Measurements from ENCODE around the gene XCR1. TPM values are rescaled to one million over a fixed set of nuclear protein-coding genes. Genes with fewer than 3 reads are reported as not detected.
A peak's percentile ranks its signal among the peaks of the same experiment; 100 is the strongest.

Gene XCR1
- total RNA-seq, 1 experiment from 2014 or later = not detected

DNA sequence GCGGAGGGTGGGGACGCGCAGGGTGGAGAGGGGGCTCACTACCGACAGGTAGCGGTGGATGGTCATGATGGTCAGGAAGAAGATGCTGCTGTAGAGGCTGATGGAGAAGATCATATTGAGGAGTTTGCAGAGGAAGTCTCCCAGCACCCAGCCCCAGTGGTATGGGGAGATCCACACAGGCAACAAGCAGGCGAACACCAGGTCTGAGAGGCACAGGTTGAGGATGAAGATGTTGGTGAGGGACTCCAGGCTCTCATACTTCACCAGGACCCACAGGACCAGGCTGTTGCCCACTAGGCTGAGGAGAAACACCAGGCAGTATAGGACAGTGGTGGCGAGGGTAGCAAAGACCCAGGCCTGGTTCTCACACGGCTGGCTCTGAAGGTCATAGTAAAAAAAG lies 5.8 kb downstream of the XCR1 start:
- ChIA-PET CTCF (no interaction called here), POLR2A (no interaction called here)
- Mint-ChIP-seq H3K4me1 (ENCODE audit: insufficient read depth, unreplicated experiment) (no peaks in the 10 kb centered on the region), H3K27ac (ENCODE audit: low read depth, unreplicated experiment) (no peak overlapping the region), H3K4me3 (ENCODE audit: unreplicated experiment) (no peak overlapping the region), H3K27me3 (ENCODE audit: insufficient read depth, unreplicated experiment) (no peaks in the 10 kb centered on the region), H3K9me3 (ENCODE audit: unreplicated experiment) (no peaks in the 10 kb centered on the region), H3K36me3 (ENCODE audit: insufficient read depth, unreplicated experiment) (no peaks in the 10 kb centered on the region)
- TF ChIP-seq CTCF (IDR thresholded peaks at IDR 0.05; ENCODE audit: unreplicated experiment) = no peak
- BruUV-seq (replicated peaks) = no TSS peak
- intact Hi-C loops (cut with micrococcal nuclease) = no loop called here
- no peak for DNase-seq (ENCODE audit: unreplicated experiment)

- no peaks in the 10 kb centered on the region for H3K36me3 Mint-ChIP-seq (ENCODE audit: insufficient read depth, unreplicated experiment)
- intact Hi-C loops (cut with micrococcal nuclease) = no loop called here
- no TSS peak for BruUV-seq (replicated peaks)
- no peak for TF ChIP-seq CTCF (IDR thresholded peaks at IDR 0.05; ENCODE audit: unreplicated experiment)
- no peaks in the 10 kb centered on the region for H3K4me1 Mint-ChIP-seq (ENCODE audit: insufficient read depth, unreplicated experiment)
- no peak for DNase-seq (ENCODE audit: unreplicated experiment)
- H3K9me3 Mint-ChIP-seq (ENCODE audit: unreplicated experiment) = no peaks in the 10 kb centered on the region
- H3K27me3 Mint-ChIP-seq (ENCODE audit: insufficient read depth, unreplicated experiment) = no peaks in the 10 kb centered on the region
- ChIA-PET POLR2A (no interaction called here), CTCF (interaction anchor here (0.9 kb wide), 1 partner anchor 83 kb away, joined by 3 read pairs; no protein-coding TSS in a partner anchor)
- H3K27ac Mint-ChIP-seq (ENCODE audit: low read depth, unreplicated experiment) = no peak overlapping the region
- H3K4me3 Mint-ChIP-seq (ENCODE audit: unreplicated experiment) = no peak overlapping the region
Measured at GRCh38 chr3:46020766-46021510, 6.3 kb downstream of the XCR1 start.

- CTCF ChIA-PET = interaction anchor here (0.6 to 0.9 kb wide), 2 partner anchors 81 to 151 kb away, joined by 3 read pairs; no protein-coding TSS in a partner anchor
- Mint-ChIP-seq H3K9me3 (ENCODE audit: unreplicated experiment) (no peaks in the 10 kb centered on the region), H3K4me3 (ENCODE audit: unreplicated experiment) (no peak overlapping the region), H3K4me1 (ENCODE audit: insufficient read depth, unreplicated experiment) (no peaks in the 10 kb centered on the region), H3K27ac (ENCODE audit: low read depth, unreplicated experiment) (no peak overlapping the region), H3K27me3 (ENCODE audit: insufficient read depth, unreplicated experiment) (no peaks in the 10 kb centered on the region), H3K36me3 (ENCODE audit: insufficient read depth, unreplicated experiment) (no peaks in the 10 kb centered on the region)
- POLR2A ChIA-PET = no interaction called here
- no peak for DNase-seq (ENCODE audit: unreplicated experiment)
- no TSS peak for BruUV-seq (replicated peaks)
- intact Hi-C loops (cut with micrococcal nuclease) = no loop called here
- TF ChIP-seq CTCF (IDR thresholded peaks at IDR 0.05; ENCODE audit: unreplicated experiment) = no peak
Measured at GRCh38 chr3:46019707-46020106, 7.6 kb downstream of the XCR1 start.

DNA sequence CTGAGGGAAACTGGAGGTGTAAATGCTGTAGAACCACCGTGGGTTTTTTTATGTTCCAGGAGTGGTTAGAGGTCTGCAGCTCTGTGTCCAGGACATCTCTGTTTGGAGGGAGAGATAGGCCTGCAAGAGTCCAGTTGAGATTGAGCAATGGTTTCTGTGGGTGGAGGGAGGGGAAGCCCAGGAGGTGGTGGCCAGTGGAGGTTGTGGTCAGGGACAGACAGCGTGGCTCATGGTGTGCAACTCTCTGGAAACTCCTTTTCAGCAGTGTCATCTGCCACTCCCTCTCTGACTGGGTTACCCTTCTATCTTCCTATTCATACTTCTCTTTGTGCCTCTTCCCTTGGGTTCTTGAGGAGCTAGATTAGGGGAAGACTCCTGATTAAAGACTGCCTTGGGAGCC lies 9.6 kb downstream of the XCR1 start:
- Mint-ChIP-seq H3K27ac (ENCODE audit: low read depth, unreplicated experiment) (no peak overlapping the region), H3K4me3 (ENCODE audit: unreplicated experiment) (no peak overlapping the region), H3K36me3 (ENCODE audit: insufficient read depth, unreplicated experiment) (no peaks in the 10 kb centered on the region), H3K27me3 (ENCODE audit: insufficient read depth, unreplicated experiment) (no peaks in the 10 kb centered on the region), H3K9me3 (ENCODE audit: unreplicated experiment) (no peaks in the 10 kb centered on the region), H3K4me1 (ENCODE audit: insufficient read depth, unreplicated experiment) (no peaks in the 10 kb centered on the region)
- TF ChIP-seq CTCF (IDR thresholded peaks at IDR 0.05; ENCODE audit: unreplicated experiment) = no peak
- peak; percentile 13 for DNase-seq (ENCODE audit: unreplicated experiment)
- CTCF ChIA-PET = interaction anchor here (1.0 kb wide), 1 partner anchor 354 kb away, joined by 3 read pairs; no protein-coding TSS in a partner anchor
- intact Hi-C loops (cut with micrococcal nuclease) = no loop called here
- no TSS peak for BruUV-seq (replicated peaks)
- POLR2A ChIA-PET = no interaction called here
